ENCODE results near the gene CPT1C. TPM values are rescaled to one million over a fixed set of nuclear protein-coding genes. Genes with fewer than 3 reads are reported as not detected.

CPT1C gene
- total and polyA plus RNA-seq, 9 donors, result 5.4 to 16.0 (median 11.1) TPM

DNA sequence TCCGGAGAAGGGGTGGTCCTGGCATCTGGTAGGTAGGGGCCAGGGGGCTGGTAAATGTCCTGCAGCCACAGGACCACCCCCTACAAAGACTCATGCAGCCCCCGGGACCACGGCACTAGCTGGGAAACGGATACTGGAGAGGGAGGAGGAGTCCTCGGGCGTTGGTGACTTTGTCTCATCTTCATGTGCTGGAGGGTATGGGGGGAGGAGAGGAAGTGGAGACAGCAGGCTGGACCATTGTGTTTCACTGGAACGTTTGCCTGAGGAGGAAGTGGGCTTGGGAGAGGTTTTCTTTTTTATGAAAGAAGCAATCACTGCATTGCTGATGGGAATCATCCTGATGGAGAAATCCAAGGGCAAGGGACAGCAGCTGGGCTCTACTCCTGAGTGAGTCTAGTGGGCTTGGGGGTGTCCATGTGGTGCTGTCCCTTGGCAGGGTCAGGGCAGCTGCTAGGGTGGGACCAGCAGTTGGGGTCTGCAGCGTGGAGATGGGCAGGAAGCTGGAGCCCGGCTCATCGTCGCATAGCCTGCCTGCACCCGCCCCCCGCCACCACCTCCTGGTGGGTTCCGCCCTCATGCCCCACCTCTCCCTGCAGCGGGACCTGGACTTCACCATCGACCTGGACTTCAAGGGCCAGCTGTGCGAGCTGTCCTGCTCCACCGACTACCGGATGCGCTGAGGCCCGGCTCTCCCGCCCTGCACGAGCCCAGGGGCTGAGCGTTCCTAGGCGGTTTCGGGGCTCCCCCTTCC, 3.2 kb upstream of the CPT1C start:
- Histone ChIP-seq H3K9me3 (replicated peaks; ENCODE audit: control insufficient read depth, low read depth, low read length) (no peaks in the 10 kb centered on the region), H3K36me3 (ENCODE audit: control insufficient read depth, insufficient read depth, low read length) (peaks cover 53% of the 10 kb centered on the region), H3K27ac (ENCODE audit: low read length) (peak overlapping the region; percentile 84), H3K4me1 (ENCODE audit: control insufficient read depth, insufficient read depth, low read length) (peaks cover 50% of the 10 kb centered on the region), H3K4me3 (ENCODE audit: low read length) (no peak overlapping the region), H3K27me3 (ENCODE audit: control insufficient read depth, insufficient read depth, low read length) (peaks cover 27% of the 10 kb centered on the region)
- 40% methylated on average over 13 of the region's 26 CpGs for WGBS (ENCODE audit: insufficient coverage)
- peak; percentile 49 for DNase-seq

- Histone ChIP-seq H3K9me3 (replicated peaks; ENCODE audit: control insufficient read depth, low read depth, low read length) (no peaks in the 10 kb centered on the region), H3K27ac (ENCODE audit: low read length) (peak overlapping the region; percentile 84), H3K4me1 (ENCODE audit: control insufficient read depth, insufficient read depth, low read length) (peaks cover 50% of the 10 kb centered on the region), H3K27me3 (ENCODE audit: control insufficient read depth, insufficient read depth, low read length) (peaks cover 27% of the 10 kb centered on the region), H3K4me3 (ENCODE audit: low read length) (no peak overlapping the region), H3K36me3 (ENCODE audit: control insufficient read depth, insufficient read depth, low read length) (peaks cover 46% of the 10 kb centered on the region)
- WGBS (ENCODE audit: insufficient coverage), result 65% methylated on average over 6 of the region's 12 CpGs
- no peak for DNase-seq
These were observed 2.3 kb upstream of the CPT1C start for GRCh38 chr19:49688531-49689132.

GRCh38 chr19:49689133-49690078, 1.5 kb upstream of the CPT1C start, which contains the start of gene ADM5:
Gene ADM5 (plus strand): TSS chr19:49689594. CDS start chr19:49689838, 244 bp downstream.
- H3K36me3 ChIP-seq (ENCODE audit: control insufficient read depth, insufficient read depth, low read length), result peaks cover 38% of the 10 kb centered on the region
- no peaks in the 10 kb centered on the region for H3K9me3 ChIP-seq (replicated peaks; ENCODE audit: control insufficient read depth, low read depth, low read length)
- H3K4me1 ChIP-seq (ENCODE audit: control insufficient read depth, insufficient read depth, low read length), result peaks cover 50% of the 10 kb centered on the region
- H3K27me3 ChIP-seq (ENCODE audit: control insufficient read depth, insufficient read depth, low read length), result peaks cover 27% of the 10 kb centered on the region
- H3K4me3 ChIP-seq (ENCODE audit: low read length), result peak within 1 kb of the TSS; percentile 56
- no peak for DNase-seq
- peak within 1 kb of the TSS; percentile 84 for H3K27ac ChIP-seq (ENCODE audit: low read length)
- 24% methylated on average over 51 of the region's 54 CpGs for WGBS (ENCODE audit: insufficient coverage)

DNA sequence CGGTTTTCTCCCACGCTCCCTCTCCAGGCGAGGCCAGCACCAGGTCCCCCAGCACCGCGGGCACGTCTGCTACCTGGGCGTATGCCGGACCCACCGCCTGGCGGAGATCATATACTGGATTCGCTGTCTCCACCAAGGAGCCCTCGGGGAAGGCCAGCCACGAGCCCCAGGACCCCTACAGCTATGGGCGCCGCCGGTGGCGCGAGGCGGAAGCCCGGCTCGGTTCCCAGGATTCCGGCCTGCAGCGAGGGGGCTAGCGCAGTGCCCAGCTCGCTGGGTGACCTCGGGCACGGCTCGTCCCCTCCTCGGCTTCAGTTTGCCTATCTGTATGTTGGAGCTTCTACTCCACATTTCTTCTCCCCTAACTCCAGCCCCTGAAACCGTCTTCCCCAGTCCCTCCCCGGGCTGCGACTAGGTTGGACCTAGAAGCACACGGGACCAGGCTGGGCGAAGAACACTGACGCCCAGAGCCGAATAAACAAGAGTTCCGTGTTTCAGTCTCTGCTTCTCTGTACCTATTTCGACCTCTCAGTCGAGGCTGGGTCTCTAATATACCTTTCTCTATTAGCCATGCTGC, 749 bp upstream of the CPT1C start:
- Histone ChIP-seq H3K9me3 (replicated peaks; ENCODE audit: control insufficient read depth, low read depth, low read length) (no peaks in the 10 kb centered on the region), H3K4me1 (ENCODE audit: control insufficient read depth, insufficient read depth, low read length) (peaks cover 50% of the 10 kb centered on the region), H3K27me3 (ENCODE audit: control insufficient read depth, insufficient read depth, low read length) (peaks cover 27% of the 10 kb centered on the region), H3K27ac (ENCODE audit: low read length) (peak overlapping the region; percentile 74), H3K4me3 (ENCODE audit: low read length) (peak overlapping the region; percentile 56), H3K36me3 (ENCODE audit: control insufficient read depth, insufficient read depth, low read length) (peaks cover 30% of the 10 kb centered on the region)
- no peak for DNase-seq
- 5% methylated on average over 36 of the region's 39 CpGs for WGBS (ENCODE audit: insufficient coverage)

GRCh38 chr19:49691243-49692146, 579 bp downstream of the CPT1C start:
- WGBS (ENCODE audit: insufficient coverage), result 2% methylated on average over 14 of the region's 39 CpGs
- Histone ChIP-seq H3K36me3 (ENCODE audit: control insufficient read depth, insufficient read depth, low read length) (peaks cover 19% of the 10 kb centered on the region), H3K4me1 (ENCODE audit: control insufficient read depth, insufficient read depth, low read length) (peaks cover 40% of the 10 kb centered on the region)

GRCh38 chr19:49692147-49692506, 1.2 kb downstream of the CPT1C start:
- H3K4me1 ChIP-seq (ENCODE audit: control insufficient read depth, insufficient read depth, low read length), result peaks cover 36% of the 10 kb centered on the region

More at GRCh38 chr19:49691243-49692146, 579 bp downstream of the CPT1C start:
- peak; percentile 85 for DNase-seq
- no peaks in the 10 kb centered on the region for H3K9me3 ChIP-seq (replicated peaks; ENCODE audit: control insufficient read depth, low read depth, low read length)
- peak overlapping the region; percentile 57 for H3K27ac ChIP-seq (ENCODE audit: low read length)
- peak overlapping the region; percentile 56 for H3K4me3 ChIP-seq (ENCODE audit: low read length)
- H3K27me3 ChIP-seq (ENCODE audit: control insufficient read depth, insufficient read depth, low read length), result peaks cover 27% of the 10 kb centered on the region

DNA sequence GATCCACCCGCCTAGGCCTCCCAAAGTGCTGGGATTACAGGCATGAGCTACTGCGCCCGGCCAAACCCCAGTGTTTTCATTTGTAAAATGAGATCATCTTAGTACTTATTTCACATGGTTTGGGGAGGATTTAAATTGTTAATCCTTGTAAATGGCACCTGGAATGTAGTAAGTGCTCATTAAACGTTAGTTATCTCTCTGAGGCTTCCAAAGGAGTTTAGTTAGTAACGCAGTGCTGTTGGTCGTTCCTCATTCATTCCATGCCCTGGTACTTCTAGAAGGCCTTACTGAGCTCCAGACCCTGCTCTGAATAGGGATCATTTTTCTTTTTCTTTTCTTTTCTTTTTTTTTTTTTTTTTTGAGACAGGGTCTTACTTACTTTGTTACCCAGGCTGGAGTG, 5.2 kb downstream of the CPT1C start:
- no peaks in the 10 kb centered on the region for H3K9me3 ChIP-seq (replicated peaks; ENCODE audit: control insufficient read depth, low read depth, low read length)
- H3K4me1 ChIP-seq (ENCODE audit: control insufficient read depth, insufficient read depth, low read length), result peaks cover 8% of the 10 kb centered on the region
- H3K4me3 ChIP-seq (ENCODE audit: low read length), result no peak overlapping the region
- no CpG with 5 or more reads among the region's 6 CpGs for WGBS (ENCODE audit: insufficient coverage)
- DNase-seq, result no peak
- peaks cover 5% of the 10 kb centered on the region for H3K27me3 ChIP-seq (ENCODE audit: control insufficient read depth, insufficient read depth, low read length)
- no peaks in the 10 kb centered on the region for H3K36me3 ChIP-seq (ENCODE audit: control insufficient read depth, insufficient read depth, low read length)
- H3K27ac ChIP-seq (ENCODE audit: low read length), result no peak overlapping the region

More at GRCh38 chr19:49692147-49692506, 1.2 kb downstream of the CPT1C start:
- Histone ChIP-seq H3K4me3 (ENCODE audit: low read length) (peak overlapping the region; percentile 8), H3K27ac (ENCODE audit: low read length) (no peak overlapping the region), H3K9me3 (replicated peaks; ENCODE audit: control insufficient read depth, low read depth, low read length) (no peaks in the 10 kb centered on the region), H3K27me3 (ENCODE audit: control insufficient read depth, insufficient read depth, low read length) (peaks cover 27% of the 10 kb centered on the region), H3K36me3 (ENCODE audit: control insufficient read depth, insufficient read depth, low read length) (peaks cover 14% of the 10 kb centered on the region)
- DNase-seq, result no peak
- 50% methylated on average over 16 of the region's 16 CpGs for WGBS (ENCODE audit: insufficient coverage)

GRCh38 chr19:49696865-49697264, 5.9 kb downstream of the CPT1C start:
- no peak for DNase-seq
- Histone ChIP-seq H3K4me3 (ENCODE audit: low read length) (no peak overlapping the region), H3K9me3 (replicated peaks; ENCODE audit: control insufficient read depth, low read depth, low read length) (no peaks in the 10 kb centered on the region), H3K27me3 (ENCODE audit: control insufficient read depth, insufficient read depth, low read length) (no peaks in the 10 kb centered on the region), H3K4me1 (ENCODE audit: control insufficient read depth, insufficient read depth, low read length) (peaks cover under 1% of the 10 kb centered on the region), H3K36me3 (ENCODE audit: control insufficient read depth, insufficient read depth, low read length) (no peaks in the 10 kb centered on the region), H3K27ac (ENCODE audit: low read length) (no peak overlapping the region)
- WGBS (ENCODE audit: insufficient coverage), result 93% methylated on average over 5 of the region's 7 CpGs

DNA sequence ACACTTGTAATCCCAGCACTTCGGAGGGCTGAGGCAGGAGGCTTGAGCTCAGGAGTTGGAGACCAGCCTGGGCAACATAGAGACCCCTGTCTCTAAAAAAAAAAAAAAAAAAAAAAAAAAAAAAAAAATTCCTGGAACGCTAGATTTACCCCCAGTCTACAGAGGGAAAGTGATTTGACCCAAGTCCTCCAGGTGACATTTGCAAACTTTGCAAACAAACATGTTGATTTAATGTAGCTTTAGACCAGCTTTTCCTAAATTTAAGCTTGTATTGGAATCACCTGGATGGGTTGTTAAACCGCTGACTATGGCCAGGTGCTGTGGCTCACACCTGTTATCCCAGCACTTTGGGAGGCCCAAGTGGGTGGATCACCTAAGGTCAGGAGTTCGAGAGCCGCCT, 8.4 kb downstream of the CPT1C start:
- no peak for DNase-seq
- Histone ChIP-seq H3K4me3 (ENCODE audit: low read length) (no peak overlapping the region), H3K27ac (ENCODE audit: low read length) (no peak overlapping the region), H3K27me3 (ENCODE audit: control insufficient read depth, insufficient read depth, low read length) (no peaks in the 10 kb centered on the region), H3K36me3 (ENCODE audit: control insufficient read depth, insufficient read depth, low read length) (no peaks in the 10 kb centered on the region), H3K4me1 (ENCODE audit: control insufficient read depth, insufficient read depth, low read length) (no peaks in the 10 kb centered on the region), H3K9me3 (replicated peaks; ENCODE audit: control insufficient read depth, low read depth, low read length) (no peaks in the 10 kb centered on the region)
- WGBS (ENCODE audit: insufficient coverage), result 100% methylated on average over 1 of the region's 5 CpGs
